Middle frontal gyrus (tissue), 1 donor: ENCODE results near the gene COL1A2.

Experiments
- DNase-seq: peaks from one replicate; pipeline ENCODE4 v3.0.0-alpha.2; 2015; ENCODE audit warnings: low spot score; ENCODE audit errors: extremely low spot score

COL1A2 gene

GRCh38 chr7:94410413-94411187 lies 15.9 kb downstream of the COL1A2 start:
- no peak for DNase-seq

GRCh38 chr7:94411188-94411466 lies 16.4 kb downstream of the COL1A2 start:
- no peak for DNase-seq

DNA sequence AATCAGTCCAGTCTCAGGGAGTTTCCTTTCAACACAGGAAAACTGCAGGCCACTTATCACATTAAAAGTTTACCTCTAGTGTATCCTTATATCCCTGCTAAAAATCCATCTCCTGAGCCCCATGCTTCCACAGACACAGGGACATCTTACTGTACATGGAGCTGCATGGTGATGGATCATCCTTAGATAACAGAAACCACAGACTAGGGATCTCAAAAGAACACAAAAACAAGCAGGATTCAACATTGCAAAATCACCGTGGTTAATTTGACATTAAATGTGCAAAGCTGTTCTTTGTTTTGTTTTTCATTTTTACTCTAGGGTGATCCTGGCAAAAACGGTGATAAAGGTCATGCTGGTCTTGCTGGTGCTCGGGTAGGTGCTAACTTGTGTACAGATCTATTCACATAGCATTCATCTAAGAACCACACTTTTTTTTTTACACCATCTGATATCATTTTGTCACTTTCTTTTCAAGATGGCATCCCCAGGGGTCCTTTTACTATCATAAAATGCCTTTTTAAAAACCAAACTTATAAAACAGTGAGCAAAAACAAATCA lies 18.1 kb downstream of the COL1A2 start:
- DNase-seq = no peak

DNA sequence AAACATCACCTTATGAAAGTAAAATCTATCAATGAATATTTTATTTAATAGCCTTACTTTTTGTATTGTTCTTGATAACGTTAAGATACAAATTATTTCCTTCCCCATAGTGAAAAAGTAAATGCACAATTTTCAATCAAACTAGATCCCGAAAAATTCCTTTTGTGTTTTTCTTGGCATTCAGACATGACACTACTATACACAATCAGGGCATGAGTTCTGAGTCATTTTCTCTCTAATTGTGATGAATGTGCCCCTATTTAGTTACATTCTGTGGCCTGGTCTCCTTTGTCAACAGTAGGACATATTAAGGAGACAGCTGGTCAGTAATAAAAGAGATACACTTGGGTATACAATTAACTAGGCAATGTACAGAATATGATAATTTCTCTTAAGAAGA lies 19.8 kb downstream of the COL1A2 start:
- DNase-seq = no peak

DNA sequence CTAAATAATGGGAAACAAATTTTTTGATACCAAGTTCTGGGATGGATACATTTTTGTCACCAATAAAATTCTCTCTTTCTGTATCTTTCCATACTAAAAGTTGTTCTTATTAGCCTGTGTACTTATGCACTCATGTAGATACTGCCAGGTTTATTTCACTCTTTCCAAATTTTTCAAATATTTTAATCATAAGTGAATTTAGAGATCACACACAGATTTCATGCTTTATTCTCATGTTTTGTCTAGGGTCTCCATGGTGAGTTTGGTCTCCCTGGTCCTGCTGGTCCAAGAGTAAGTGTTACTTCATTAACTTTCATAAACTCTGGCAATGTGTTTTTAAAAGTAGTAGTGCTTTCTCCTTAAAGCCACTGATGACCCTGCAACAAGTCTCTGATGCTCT lies 20.3 kb downstream of the COL1A2 start:
- DNase-seq = no peak

DNA sequence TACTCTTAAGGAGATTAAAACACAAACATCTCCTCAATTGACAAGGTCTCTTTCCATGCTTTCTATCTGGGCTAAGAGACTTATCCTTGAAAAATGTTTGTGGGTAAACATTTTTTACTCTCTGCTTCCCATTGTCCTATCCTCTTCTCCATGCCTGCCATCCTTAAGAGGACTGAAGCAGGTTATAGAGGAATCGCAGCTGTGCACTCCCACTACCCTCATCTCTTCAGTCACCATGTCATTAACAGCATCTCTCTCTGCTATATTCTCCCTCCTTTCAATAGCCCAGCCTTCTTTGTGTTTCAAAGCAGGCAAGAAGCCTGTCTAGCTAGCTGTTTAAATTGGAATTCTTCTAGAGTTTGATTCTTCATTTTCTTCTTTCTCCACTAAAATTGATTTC lies 22.6 kb downstream of the COL1A2 start:
- DNase-seq = no peak

DNA sequence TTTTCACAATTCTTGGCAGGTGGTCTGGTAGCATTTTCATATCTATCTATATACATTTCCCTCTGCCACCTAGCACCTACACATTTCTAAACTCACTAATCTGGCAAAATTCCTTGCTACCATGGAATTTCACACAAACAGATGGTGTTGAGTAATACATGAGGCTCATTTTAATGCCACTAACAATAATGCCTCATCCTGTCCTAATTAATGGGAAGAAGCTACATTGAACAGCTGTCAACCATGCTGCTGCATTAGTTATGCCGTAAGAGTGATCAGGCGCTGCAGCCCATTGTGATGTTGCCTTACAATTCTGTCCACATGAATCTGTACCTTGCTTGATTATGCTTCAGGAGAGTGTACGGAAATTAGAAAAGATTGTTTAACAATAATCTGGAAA lies 23.2 kb downstream of the COL1A2 start:
- no peak for DNase-seq

GRCh38 chr7:94418851-94419250 lies 24.2 kb downstream of the COL1A2 start:
- DNase-seq = no peak

DNA sequence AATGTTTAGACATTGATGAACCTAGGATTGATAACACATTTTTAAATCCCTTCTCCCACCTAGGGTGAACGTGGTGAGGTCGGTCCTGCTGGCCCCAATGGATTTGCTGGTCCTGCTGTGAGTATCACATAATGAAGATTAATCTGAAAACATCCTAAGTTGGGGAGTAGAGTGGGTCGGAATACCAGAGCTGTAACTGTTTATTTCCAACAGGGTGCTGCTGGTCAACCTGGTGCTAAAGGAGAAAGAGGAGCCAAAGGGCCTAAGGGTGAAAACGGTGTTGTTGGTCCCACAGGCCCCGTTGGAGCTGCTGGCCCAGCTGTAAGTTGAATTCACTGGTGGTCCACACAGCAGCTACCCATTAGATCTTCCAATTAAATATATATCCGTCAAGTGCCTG lies 25.6 kb downstream of the COL1A2 start:
- DNase-seq = no peak

DNA sequence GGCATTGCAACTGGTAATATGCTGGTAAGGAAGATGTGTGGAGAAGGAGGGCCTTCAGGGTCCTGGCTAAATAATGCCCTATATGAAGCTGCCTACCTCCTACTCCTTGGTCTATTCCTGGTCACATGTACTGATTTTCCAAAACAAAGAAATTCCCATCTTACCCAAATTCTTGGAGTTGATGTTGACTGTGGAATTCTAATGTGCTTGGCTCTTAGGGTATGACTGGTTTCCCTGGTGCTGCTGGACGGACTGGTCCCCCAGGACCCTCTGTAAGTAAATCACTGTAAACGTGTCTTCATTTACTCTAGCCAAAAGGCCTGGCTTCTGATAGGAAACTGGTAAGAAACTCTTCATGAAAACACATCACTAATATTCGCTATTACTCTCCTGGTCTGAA lies 27.0 kb downstream of the COL1A2 start:
- no peak for DNase-seq

DNA sequence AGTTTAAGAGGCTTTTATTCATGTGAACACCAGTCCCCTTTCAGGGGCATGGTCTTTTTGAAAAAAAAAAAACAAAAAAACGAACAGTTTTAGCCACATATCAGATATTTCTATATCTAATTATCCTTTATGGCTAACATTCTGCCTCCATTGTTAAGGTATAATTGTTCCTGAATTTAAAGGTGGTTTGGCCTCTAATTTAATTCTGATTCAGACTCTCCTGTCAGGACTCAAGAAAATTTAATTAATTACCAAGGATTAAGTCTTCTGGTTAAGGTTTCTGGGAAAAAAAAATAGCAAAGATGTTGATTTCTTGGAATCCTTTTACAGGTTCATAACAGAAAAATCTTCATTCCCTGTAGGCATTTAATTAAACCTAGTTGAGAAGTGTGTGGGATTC lies 27.4 kb downstream of the COL1A2 start:
- DNase-seq = no peak

- no peak for DNase-seq
These were observed 28.2 kb downstream of the COL1A2 start for GRCh38 chr7:94422827-94423460.

DNA sequence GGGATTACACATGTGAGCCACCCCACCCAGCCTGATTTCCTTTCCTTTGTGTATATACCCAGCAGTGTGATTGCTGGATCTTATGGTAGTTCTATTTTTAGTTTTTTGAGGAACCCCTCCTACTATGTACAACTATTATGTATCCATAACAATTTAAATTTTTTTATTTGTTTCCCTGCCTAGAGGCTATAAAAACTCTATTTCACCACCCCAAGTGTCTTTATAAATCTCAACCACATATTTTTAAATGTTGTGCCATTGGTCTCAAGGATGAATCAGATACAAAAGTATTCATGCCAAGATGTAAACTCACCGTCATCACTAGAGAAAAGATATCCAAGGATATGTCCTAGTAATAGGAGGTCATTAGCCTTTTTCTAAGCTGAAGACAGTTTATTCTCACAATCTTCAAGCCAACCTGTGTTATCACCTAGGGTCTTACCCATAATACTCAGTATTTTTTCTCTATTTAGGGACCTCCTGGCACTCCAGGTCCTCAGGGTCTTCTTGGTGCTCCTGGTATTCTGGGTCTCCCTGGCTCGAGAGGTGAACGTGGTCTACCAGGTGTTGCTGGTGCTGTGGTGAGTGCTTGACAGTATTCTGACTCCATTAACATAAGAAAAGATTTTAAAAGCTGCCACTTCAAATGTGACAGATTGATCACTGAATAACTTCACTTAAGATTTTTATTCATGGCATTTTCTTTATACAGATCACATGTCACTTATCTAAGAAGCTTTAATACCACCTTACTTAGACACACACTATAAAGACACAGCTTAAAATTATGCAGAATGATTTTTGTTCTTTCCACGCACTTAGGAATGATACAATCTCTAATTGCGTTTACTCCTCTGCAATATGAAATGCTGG lies 29.4 kb downstream of the COL1A2 start:
- DNase-seq = no peak

- no peak for DNase-seq
These were observed 30.9 kb downstream of the COL1A2 start for GRCh38 chr7:94425546-94425945.

DNA sequence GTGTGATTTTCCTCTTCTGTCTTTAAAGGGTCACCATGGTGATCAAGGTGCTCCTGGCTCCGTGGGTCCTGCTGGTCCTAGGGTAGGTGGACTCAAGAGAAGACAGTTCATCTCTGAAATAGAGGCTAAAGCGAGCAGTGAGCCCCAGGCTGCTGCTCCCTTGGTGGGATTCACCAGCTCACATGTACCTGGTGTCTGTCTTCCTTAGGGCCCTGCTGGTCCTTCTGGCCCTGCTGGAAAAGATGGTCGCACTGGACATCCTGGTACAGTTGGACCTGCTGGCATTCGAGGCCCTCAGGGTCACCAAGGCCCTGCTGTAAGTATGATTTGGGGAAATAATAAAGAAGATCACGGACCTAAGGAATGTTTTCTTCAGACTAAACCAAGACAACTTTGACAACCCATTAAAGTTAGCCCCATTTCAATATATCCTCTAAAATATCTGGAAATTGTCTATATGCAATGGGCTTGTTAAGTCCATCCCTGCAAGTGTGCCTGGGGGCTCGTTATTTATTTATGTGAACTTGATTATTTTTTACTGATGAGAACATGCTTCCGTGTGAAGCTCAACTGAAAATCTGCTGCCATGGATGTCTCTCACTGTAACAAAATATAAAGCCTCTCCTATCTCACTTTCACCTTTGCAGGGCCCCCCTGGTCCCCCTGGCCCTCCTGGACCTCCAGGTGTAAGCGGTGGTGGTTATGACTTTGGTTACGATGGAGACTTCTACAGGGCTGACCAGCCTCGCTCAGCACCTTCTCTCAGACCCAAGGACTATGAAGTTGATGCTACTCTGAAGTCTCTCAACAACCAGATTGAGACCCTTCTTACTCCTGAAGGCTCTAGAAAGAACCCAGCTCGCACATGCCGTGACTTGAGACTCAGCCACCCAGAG lies 32.5 kb downstream of the COL1A2 start:
- no peak for DNase-seq

GRCh38 chr7:94429153-94429552 lies 34.5 kb downstream of the COL1A2 start:
- DNase-seq = no peak

DNA sequence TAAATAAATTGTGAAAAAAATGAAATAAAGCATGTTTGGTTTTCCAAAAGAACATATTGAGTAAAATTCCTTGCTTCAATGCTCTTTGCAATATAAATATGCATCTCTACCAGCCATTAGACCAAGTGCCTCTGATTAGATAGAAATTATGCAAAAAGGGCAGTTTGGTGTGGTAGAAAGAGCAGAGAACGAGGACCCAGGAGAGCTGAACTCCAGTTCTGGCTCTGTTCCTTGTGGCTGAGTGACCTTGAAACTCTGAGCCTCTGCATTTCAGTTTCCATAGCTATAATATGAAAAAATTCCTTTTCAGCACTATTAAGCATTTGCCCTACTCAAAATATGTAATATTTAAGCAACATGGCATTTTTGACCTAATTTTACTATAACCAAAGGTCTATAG lies 36.5 kb downstream of the COL1A2 start:
- DNase-seq = no peak

GRCh38 chr7:94431619-94432280 lies 37.1 kb downstream of the COL1A2 start:
- DNase-seq = no peak

DNA sequence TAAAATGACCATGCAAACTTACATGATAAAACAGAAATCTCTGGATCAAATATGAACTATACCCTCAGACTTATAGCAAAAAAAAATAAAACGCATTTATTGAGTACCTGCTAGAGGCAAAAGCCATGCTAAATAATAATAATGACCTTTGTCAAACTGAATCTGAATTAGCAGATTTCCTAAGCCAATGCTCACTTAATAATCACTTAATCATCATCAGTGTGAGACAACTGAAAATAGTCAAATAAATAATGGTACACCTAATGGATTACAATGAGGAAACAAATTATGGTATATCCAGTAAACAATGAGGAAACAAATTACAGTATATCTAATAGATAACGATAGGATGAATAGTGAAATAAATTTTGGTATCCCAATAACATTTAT lies 37.6 kb downstream of the COL1A2 start:
- no peak for DNase-seq

GRCh38 chr7:94432817-94433216 lies 38.1 kb downstream of the COL1A2 start:
- no peak for DNase-seq

GRCh38 chr7:94433224-94433623 lies 38.5 kb downstream of the COL1A2 start:
- no peak for DNase-seq
